ENCODE data around the gene SGMS1.

SGMS1 gene

DNA sequence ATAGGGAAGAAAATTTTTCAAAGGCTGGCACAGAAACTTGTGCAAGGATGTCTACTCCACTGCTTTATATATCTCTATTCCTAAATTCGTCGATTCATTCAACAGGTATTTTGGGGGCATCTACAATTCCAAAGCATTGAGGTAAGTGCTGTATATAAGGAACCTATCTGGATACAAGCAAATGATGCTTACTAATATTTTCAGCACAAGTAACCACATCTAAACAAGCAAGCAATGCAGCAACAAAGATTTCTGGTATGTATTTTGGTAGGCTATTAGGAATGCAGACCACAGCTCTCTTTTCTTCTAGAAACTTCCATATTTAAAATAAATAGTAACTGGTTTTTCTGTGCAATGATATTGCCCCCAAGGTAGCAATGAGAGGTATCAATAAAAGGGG, 183.9 kb downstream of the SGMS1 start:
- no peaks in the 10 kb centered on the region for H3K9me2 ChIP-seq (ENCODE audit: low read depth, low read length)
- H3K9ac ChIP-seq (ENCODE audit: low read length) = no peak overlapping the region
- H2AFZ ChIP-seq (ENCODE audit: low read length) = no peak overlapping the region
- H3K36me3 ChIP-seq (ENCODE audit: insufficient read depth, low read length) = no peaks in the 10 kb centered on the region
- no peaks in the 10 kb centered on the region for H3K79me2 ChIP-seq (ENCODE audit: insufficient read depth, low read length)
- H3K4me1 ChIP-seq (ENCODE audit: insufficient read depth, low read length, severe bottlenecking) = no peaks in the 10 kb centered on the region
- no peaks in the 10 kb centered on the region for H3K9me3 ChIP-seq (ENCODE audit: low read length)
- H4K20me1 ChIP-seq (ENCODE audit: insufficient read depth, low read length) = no peaks in the 10 kb centered on the region
- no peak overlapping the region for H3K4me2 ChIP-seq (ENCODE audit: low read length)
- H3K27ac ChIP-seq (ENCODE audit: low read depth, low read length, poor library complexity, severe bottlenecking) = no peak overlapping the region
- H3F3A ChIP-seq (ENCODE audit: insufficient read depth, low read length) = no peaks in the 10 kb centered on the region
- no peak for TF ChIP-seq EZH2 (IDR thresholded peaks at IDR 0.05; ENCODE audit: borderline replicate concordance, low read length)
- TF ChIP-seq, protein P1, sequence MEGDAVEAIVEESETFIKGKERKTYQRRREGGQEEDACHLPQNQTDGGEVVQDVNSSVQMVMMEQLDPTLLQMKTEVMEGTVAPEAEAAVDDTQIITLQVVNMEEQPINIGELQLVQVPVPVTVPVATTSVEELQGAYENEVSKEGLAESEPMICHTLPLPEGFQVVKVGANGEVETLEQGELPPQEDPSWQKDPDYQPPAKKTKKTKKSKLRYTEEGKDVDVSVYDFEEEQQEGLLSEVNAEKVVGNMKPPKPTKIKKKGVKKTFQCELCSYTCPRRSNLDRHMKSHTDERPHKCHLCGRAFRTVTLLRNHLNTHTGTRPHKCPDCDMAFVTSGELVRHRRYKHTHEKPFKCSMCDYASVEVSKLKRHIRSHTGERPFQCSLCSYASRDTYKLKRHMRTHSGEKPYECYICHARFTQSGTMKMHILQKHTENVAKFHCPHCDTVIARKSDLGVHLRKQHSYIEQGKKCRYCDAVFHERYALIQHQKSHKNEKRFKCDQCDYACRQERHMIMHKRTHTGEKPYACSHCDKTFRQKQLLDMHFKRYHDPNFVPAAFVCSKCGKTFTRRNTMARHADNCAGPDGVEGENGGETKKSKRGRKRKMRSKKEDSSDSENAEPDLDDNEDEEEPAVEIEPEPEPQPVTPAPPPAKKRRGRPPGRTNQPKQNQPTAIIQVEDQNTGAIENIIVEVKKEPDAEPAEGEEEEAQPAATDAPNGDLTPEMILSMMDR (IDR thresholded peaks at IDR 0.05; ENCODE audit: low read length) = no peak
- no peaks in the 10 kb centered on the region for H3K27me3 ChIP-seq (ENCODE audit: insufficient read depth, low read length)
- H3K4me3 ChIP-seq (ENCODE audit: low read depth, low read length, poor library complexity, severe bottlenecking) = no peak overlapping the region

DNA sequence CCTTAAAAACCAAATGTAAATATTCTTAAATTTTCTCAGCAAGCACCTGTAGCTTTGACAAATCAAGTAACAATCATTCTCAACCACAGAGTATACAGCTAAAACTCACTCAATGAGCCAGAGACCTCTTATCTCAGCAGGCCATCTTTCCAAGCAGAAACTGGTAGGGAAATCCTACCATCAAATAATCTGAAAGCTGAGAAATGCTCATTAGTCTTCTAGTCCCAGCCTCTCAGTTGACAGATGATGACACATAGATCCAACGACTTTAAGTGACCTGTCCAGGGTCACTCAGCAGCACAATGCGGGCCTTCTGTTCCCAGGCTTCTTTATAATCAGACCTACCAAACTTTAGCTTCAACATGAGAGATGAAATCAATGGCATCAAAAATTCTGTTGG, 184.6 kb downstream of the SGMS1 start:
- H3K4me1 ChIP-seq (ENCODE audit: insufficient read depth, low read length, severe bottlenecking) = no peaks in the 10 kb centered on the region
- no peaks in the 10 kb centered on the region for H3K27me3 ChIP-seq (ENCODE audit: insufficient read depth, low read length)
- H3K9ac ChIP-seq (ENCODE audit: low read length) = no peak overlapping the region
- H4K20me1 ChIP-seq (ENCODE audit: insufficient read depth, low read length) = no peaks in the 10 kb centered on the region
- no peak overlapping the region for H3K4me3 ChIP-seq (ENCODE audit: low read depth, low read length, poor library complexity, severe bottlenecking)
- no peaks in the 10 kb centered on the region for H3K79me2 ChIP-seq (ENCODE audit: insufficient read depth, low read length)
- H3F3A ChIP-seq (ENCODE audit: insufficient read depth, low read length) = no peaks in the 10 kb centered on the region
- TF ChIP-seq, protein P1 (IDR thresholded peaks at IDR 0.05; ENCODE audit: low read length) = no peak
- no peak for TF ChIP-seq EZH2 (IDR thresholded peaks at IDR 0.05; ENCODE audit: borderline replicate concordance, low read length)
- H3K36me3 ChIP-seq (ENCODE audit: insufficient read depth, low read length) = no peaks in the 10 kb centered on the region
- H3K27ac ChIP-seq (ENCODE audit: low read depth, low read length, poor library complexity, severe bottlenecking) = no peak overlapping the region
- no peaks in the 10 kb centered on the region for H3K9me3 ChIP-seq (ENCODE audit: low read length)
- no peak overlapping the region for H3K4me2 ChIP-seq (ENCODE audit: low read length)
- no peaks in the 10 kb centered on the region for H3K9me2 ChIP-seq (ENCODE audit: low read depth, low read length)
- H2AFZ ChIP-seq (ENCODE audit: low read length) = no peak overlapping the region

- H3K4me1 ChIP-seq (ENCODE audit: insufficient read depth, low read length, severe bottlenecking) = no peaks in the 10 kb centered on the region
- H3K4me3 ChIP-seq (ENCODE audit: low read depth, low read length, poor library complexity, severe bottlenecking) = no peak overlapping the region
- no peaks in the 10 kb centered on the region for H3K9me2 ChIP-seq (ENCODE audit: low read depth, low read length)
- H3F3A ChIP-seq (ENCODE audit: insufficient read depth, low read length) = no peaks in the 10 kb centered on the region
- H3K9me3 ChIP-seq (ENCODE audit: low read length) = no peaks in the 10 kb centered on the region
- H3K79me2 ChIP-seq (ENCODE audit: insufficient read depth, low read length) = no peaks in the 10 kb centered on the region
- H3K27ac ChIP-seq (ENCODE audit: low read depth, low read length, poor library complexity, severe bottlenecking) = peak overlapping the region; percentile 15
- TF ChIP-seq, protein P1 (IDR thresholded peaks at IDR 0.05; ENCODE audit: low read length) = no peak
- no peak for TF ChIP-seq EZH2 (IDR thresholded peaks at IDR 0.05; ENCODE audit: borderline replicate concordance, low read length)
- H3K27me3 ChIP-seq (ENCODE audit: insufficient read depth, low read length) = no peaks in the 10 kb centered on the region
- no peaks in the 10 kb centered on the region for H3K36me3 ChIP-seq (ENCODE audit: insufficient read depth, low read length)
- H3K4me2 ChIP-seq (ENCODE audit: low read length) = no peak overlapping the region
- no peaks in the 10 kb centered on the region for H4K20me1 ChIP-seq (ENCODE audit: insufficient read depth, low read length)
- H3K9ac ChIP-seq (ENCODE audit: low read length) = no peak overlapping the region
- H2AFZ ChIP-seq (ENCODE audit: low read length) = no peak overlapping the region
Measured at GRCh38 chr10:50438049-50438936, 185.5 kb downstream of the SGMS1 start.

Data from OCI-LY1 (cell line).